Frontal cortex (tissue), 4 donors: ENCODE results near the gene SLC18A3. TPM values are rescaled to one million over a fixed set of nuclear protein-coding genes. Genes with fewer than 3 reads are reported as not detected.
A peak's percentile ranks its signal among the peaks of the same experiment; 100 is the strongest.

Experiments
- DNase-seq, 2 donors: peaks; one replicate each; pipeline ENCODE4 v3.0.0; 2012; ENCODE audit warnings: low spot score in 2 of 2
- FAIRE-seq: peaks from 2 replicates; lab custom pipeline; 2012; peaks lifted over from hg19 to GRCh38; lab: Jason Lieb, UNC
- total RNA-seq: library from RNA; depleted of rRNA; stranded (reverse); fragments of >200 nt; gene quantifications from one replicate; pipeline ENCODE4 v1.2.3, GENCODE V29; 2014
- donor health status: control.
- donor health status: control.
- donor health status: control.

Gene SLC18A3
- total RNA-seq, 1 donor from 2014 or later, result under 0.01 TPM

GRCh38 chr10:49595003-49595712 is 15.0 kb upstream of the SLC18A3 start:
- no peak for DNase-seq
- no peak for FAIRE-seq

- FAIRE-seq (no peak), DNase-seq (no peak)
These were observed 14.2 kb upstream of the SLC18A3 start for GRCh38 chr10:49595713-49596492.

GRCh38 chr10:49596493-49596809 is 13.7 kb upstream of the SLC18A3 start:
- DNase-seq (no peak), FAIRE-seq (no peak)

GRCh38 chr10:49596836-49597235 is 13.3 kb upstream of the SLC18A3 start:
- FAIRE-seq, result no peak
- no peak for DNase-seq

- DNase-seq (no peak), FAIRE-seq (no peak)
These were observed 12.5 kb upstream of the SLC18A3 start for GRCh38 chr10:49597426-49598163.

- FAIRE-seq (no peak), DNase-seq (no peak)
These were observed 11.8 kb upstream of the SLC18A3 start for GRCh38 chr10:49598164-49598856.

GRCh38 chr10:49598986-49599385 is 11.1 kb upstream of the SLC18A3 start:
- DNase-seq (no peak), FAIRE-seq (no peak)

- no peak for DNase-seq
- FAIRE-seq, result no peak
These were observed 10.6 kb upstream of the SLC18A3 start for GRCh38 chr10:49599546-49599945.

- DNase-seq (no peak), FAIRE-seq (no peak)
These were observed 10.1 kb upstream of the SLC18A3 start for GRCh38 chr10:49600046-49600445.

- no peak for FAIRE-seq
- DNase-seq, result no peak
These were observed 9.2 kb upstream of the SLC18A3 start for GRCh38 chr10:49600781-49601400.

GRCh38 chr10:49601857-49602256 is 8.3 kb upstream of the SLC18A3 start:
- DNase-seq (no peak), FAIRE-seq (no peak)

- FAIRE-seq, result no peak
- DNase-seq, result no peak
These were observed 7.6 kb upstream of the SLC18A3 start for GRCh38 chr10:49602380-49603023.

GRCh38 chr10:49605216-49605938 is 4.7 kb upstream of the SLC18A3 start:
- DNase-seq, result no peak
- FAIRE-seq, result no peak

- DNase-seq (no peak), FAIRE-seq (no peak)
These were observed 4.1 kb upstream of the SLC18A3 start for GRCh38 chr10:49605939-49606509.

GRCh38 chr10:49606981-49607535 is 3.1 kb upstream of the SLC18A3 start:
- no peak for FAIRE-seq
- peak in 1 of 2 donors; percentile 62 for DNase-seq

- no peak for DNase-seq
These were observed 1.7 kb upstream of the SLC18A3 start for GRCh38 chr10:49608166-49609005.

GRCh38 chr10:49609006-49609282 is 1.2 kb upstream of the SLC18A3 start:
- no peak for FAIRE-seq
- no peak for DNase-seq

More at GRCh38 chr10:49608166-49609005, 1.7 kb upstream of the SLC18A3 start:
- FAIRE-seq, result no peak
